Stimulated activated naive CD4-positive, alpha-beta T cell (primary cell): Measurements from ENCODE around the gene ECSIT.
"Not testable (repeated sequence)": the region's sequence is repeated elsewhere in the genome, so short reads cannot be mapped to it uniquely, and the experiment has no call there.

Experiments
- DNase-seq, 6 experiments: peaks; one replicate each; lab custom pipeline; 2025; lab: John Stamatoyannopoulos, UW

ECSIT gene

DNA sequence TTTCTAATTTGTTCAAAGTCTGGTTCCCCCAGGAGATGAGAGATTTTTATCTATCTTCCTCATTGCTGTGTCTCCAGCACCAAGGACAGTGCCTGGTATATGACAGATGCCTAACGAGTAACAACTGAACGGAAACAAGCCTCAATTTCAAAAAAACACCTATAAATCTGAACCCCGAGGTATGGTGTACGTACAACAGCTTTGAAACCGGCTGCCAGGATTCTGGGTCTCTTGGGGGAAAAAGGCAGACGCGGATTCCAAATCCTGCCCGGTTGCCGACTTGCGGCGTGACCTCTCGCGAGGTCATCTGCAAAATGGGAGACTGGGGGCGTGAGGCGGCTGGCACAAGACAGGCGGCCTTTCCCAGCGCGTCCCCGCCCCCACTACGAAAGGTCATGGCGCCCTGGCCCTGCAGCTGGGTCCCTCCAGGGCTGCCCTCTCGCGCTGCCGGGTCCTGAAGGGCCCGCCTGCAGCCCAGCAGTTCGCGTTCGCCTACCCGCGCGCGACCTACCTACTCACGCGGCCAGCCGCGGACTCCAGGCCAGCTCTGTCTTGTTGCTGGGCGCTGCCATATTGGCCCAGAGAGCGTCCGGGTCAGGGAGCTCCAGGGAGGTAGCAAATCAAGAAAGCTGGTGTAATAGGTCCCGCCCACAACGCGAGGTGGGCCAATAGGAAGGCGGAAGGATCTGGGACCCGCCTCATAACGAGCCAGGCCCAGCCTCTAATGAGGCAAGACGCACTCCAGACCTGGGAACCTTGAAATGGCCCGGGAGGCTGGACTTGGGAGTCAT is at the start of gene ECSIT:
TSS of gene ECSIT (minus strand) at position 584 of the 791 bp plus-strand sequence. CDS start 9,964 bp downstream, outside the sequence.
- peak; percentile 78 to 91 (median 88) for DNase-seq

- peak in 2 of 6 experiments; percentile 16 to 32 for DNase-seq
Measured at GRCh38 chr19:11577451-11578257, 48.7 kb upstream of the ECSIT start, which contains the start of gene ACP5. Gene ACP5 (minus strand): TSS chr19:11577645. CDS start chr19:11577317, 328 bp downstream.

DNA sequence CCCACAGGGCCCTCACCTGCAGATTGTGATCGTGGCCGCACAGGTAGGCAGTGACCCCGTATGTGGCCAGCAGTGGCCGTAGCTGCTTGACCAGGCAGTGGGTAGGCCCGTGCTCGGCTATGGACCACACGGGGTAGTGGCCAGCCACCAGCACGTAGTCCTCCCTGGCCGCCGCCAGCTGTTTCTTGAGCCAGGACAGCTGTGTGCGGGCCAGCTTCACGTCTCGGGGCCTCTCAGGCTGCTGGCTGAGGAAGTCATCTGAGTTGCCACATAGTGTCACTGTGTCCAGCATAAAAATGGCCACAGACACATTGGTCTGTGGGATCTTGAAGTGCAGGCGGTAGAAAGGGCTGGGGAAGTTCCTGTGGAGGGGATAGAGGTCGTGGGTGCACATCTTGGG is 47.3 kb upstream of the ECSIT start:
- no peak for DNase-seq

GRCh38 chr19:11574689-11575088 is 45.8 kb upstream of the ECSIT start:
- DNase-seq: no peak

DNA sequence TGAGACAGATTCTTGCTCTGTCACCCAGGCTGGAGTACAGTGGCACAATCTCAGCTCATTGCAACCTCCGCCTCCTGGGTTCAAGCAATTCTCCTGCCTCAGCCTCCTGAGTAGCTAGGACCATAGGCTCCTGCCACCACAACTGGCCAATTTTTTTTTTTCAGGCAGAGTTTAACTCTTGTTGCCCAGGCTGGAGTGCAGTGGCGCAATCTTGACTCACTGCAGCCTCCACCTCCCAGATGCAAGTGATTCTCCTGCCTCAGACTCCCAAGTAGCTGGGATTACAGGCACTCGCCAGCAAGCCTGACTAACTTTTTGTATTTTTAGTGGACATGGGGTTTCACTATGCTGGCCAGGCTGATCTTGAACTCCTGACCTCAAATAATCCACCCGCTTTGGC is 44.8 kb upstream of the ECSIT start:
- DNase-seq: not testable (repeated sequence)

DNA sequence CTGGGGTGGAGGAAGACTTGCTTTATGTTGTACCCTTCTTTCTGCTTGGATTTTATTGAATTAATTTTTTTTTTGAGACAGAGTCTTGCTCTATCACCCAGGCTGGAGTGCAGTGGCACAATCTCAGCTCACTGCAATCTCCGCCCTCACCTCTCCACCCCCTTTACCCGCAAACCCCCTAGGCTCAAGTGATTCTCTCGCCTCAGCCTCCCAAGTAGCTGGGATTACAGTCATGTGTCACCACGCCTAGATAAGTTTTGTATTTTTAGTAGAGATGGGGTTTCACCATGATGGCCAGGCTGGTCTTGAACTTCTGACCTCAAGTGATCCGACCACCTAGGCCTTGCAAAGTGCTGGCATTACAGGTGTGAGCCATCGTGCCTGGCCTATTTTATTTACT is 44.4 kb upstream of the ECSIT start:
- not testable (repeated sequence) for DNase-seq

GRCh38 chr19:11570039-11570462 is 41.1 kb upstream of the ECSIT start:
- DNase-seq: no peak

- no peak for DNase-seq
Measured at GRCh38 chr19:11566164-11566563, 37.2 kb upstream of the ECSIT start.

DNA sequence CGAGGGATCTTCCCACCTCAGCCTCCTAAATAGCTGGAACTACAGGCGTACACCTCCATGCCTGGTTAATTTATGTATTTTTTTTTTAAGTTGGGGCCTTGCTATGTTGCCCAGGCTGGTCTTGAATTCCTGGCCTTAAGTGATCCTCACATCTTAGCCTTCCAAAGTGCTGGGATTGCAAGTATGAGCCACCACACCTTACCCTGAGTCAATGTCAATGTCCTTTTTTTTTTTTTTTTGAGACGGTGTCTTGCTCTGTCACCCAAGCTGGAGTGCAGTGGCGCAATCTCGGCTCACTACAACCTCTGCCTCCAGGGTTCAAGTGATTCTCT is 36.7 kb upstream of the ECSIT start:
- DNase-seq: not testable (repeated sequence)

DNA sequence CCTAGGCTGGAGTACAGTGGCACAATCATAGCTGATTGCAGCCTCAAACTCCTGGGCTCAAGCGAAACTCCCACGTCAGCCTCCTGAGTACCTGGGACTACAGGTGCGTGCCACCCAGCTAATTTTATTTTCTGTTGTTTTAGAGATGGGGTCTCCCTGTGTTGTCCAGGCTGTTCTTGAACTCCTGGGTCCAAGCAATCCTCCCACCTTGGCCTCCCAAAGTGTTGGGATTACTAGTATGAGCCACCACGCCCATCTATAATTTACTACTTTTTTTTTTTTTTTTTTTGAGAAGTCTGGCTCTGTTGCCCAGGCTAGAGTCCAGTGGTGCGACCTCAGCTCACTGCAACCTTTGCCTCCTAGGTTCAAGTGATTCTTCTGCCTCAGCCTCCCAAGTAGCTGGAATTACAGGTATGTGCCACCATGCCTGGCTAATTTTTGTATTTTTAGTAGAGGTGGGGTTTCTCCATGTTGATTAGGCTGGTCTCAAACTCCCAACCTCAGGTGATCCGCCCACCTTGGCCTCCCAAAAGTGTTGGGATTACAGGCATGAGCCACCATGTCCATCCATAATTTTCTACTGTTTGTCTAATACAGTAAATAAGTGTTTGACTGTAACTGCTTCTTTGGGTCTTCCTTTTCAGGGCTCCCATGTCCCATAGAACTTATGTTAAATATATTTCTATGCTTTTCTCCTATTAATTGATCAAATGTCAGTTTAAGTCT is 35.3 kb upstream of the ECSIT start:
- not testable (repeated sequence) for DNase-seq

DNA sequence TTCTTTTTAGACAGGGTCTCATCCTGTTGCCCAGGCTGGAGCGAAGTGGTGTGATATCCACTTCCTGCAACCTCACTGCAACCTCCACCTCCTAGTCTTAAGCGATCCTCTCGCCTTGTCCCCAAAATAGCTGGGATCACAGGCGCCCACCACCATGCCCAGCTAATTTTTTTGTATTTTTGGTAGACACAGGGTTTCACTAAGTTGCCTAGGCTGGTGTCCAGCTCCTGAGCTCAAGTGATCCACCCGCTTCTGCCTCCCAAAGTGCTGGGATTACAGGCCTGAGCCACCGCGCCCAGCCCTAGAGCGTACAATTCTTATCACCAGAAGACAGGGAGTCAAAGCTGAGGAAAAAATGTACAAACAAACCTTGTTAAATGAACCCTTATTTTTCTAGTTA is 34.6 kb upstream of the ECSIT start:
- DNase-seq: no peak

- peak; percentile 9 to 79 (median 61) for DNase-seq
Measured at GRCh38 chr19:11560404-11561051, 31.6 kb upstream of the ECSIT start.

DNA sequence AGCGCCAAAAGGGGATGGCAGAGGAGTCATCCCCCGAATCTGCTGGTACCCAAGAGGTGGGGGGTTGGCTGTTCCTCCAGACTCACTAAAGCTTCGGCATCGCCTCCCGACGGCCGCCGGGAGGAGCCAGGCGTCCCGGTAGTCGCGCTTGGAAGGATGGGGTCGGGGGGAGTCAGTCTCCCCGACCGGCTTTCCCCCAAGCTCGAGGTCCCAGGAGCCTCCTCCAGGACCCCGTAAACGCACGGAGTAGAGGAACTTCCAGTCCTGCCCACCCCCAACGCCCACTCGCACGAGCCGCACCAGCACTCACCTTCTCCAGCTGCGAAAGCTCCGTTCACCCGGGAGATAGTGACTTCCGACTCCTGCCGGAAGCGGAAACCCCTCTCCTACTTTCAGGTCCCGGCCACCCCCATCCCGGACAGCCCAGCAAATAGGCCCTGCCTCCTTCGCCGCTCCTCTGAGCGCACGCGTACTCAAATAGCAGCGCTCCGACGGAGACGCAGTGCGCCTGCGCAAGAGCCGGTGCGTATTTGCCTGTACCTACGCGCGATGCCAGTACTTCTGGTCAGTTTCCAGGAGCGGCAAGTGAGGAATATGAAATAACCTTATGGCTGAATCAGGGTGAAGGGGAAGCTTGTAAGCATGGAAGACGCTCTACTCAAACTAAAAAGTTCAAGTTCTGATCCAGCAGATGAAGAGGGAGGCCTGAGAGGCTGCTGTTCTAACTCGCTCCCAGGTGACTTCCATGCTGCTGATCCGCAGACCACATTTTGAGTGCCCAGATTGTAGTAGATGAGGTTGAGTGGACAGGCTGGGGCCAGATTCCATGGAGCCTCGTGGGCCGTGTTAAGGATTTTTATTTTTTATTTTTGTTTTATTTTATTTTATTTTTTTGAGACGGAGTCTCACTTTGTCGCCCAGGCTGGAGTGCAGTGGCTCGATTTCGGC is 30.2 kb upstream of the ECSIT start, which contains the start of gene ELOF1:
TSS of gene ELOF1 (minus strand) at position 350 of the 948 bp plus-strand sequence. CDS start 4,883 bp downstream, outside the sequence.
- DNase-seq: peak; percentile 85 to 96 (median 95)

DNA sequence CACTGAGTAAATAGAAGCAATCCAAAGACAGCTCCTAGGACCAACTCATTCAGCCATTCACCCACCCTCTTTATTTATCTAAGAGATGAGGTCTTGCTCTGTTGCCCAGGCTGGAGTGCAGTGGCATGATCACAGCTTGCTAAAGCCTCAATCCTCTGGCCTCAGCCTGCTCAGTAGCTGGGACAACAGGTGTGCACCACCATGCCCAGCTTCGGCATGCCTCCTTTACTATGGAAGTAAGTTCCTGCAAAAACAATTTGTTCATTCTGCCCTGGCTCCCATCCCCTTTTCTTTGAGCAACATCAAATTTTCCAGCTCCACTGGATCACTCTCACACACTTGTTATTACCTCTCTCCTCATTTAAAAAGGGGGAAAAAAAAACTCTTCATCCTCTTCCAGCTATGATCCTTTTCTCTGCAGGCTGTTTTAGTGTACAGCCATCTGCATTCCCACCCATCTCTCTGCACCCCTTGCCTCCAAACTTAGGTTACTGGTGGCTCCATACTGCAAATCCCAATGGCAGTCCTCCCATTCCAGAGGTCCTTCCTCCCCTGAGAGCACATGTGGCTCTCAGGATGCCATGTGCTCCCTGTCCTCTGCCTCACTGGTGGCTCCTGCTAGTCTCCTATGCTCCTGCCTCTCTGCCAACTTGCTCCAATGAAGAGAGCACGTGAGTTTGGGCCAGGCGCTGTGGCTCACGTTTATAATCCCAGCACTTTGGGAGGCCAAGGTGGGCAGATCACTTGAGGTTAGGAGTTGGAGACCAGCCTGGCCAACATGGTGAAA is 27.9 kb upstream of the ECSIT start:
- DNase-seq: no peak

DNA sequence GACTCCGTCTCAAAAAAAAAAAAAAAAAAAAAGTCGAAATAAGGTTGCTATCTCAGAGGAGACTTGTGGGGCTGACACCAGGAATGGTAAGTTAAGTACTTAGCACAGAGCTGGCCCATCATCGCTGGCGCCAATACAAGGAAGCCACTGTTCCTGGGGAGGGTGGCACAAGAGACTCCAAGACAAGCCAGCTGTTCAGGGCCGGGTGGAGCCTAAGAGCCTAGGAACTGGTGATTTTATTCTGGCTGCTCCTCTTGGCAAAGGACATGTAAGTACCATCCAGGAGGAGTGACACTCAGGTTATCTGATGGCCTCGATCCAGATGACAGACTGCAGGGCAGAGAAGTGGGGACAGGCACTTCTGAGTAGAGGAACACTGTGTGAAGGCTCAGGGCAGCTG is 26.3 kb upstream of the ECSIT start:
- DNase-seq: no peak

GRCh38 chr19:11554160-11554559 is 25.2 kb upstream of the ECSIT start:
- no peak for DNase-seq

GRCh38 chr19:11552666-11553372 is 23.9 kb upstream of the ECSIT start:
- DNase-seq: no peak

- no peak for DNase-seq
Measured at GRCh38 chr19:11551603-11552235, 22.8 kb upstream of the ECSIT start.

- no peak for DNase-seq
Measured at GRCh38 chr19:11550265-11550664, 21.3 kb upstream of the ECSIT start.
